Measurements from ENCODE around the gene RAB11FIP5. TPM values are rescaled to one million over a fixed set of nuclear protein-coding genes. Genes with fewer than 3 reads are reported as not detected.

RAB11FIP5 gene
- total and polyA plus RNA-seq, 2 donors (not counting 3 experiments of a cell fraction or from before 2014, with no cell fraction given), result 36.6 to 47.0 TPM

DNA sequence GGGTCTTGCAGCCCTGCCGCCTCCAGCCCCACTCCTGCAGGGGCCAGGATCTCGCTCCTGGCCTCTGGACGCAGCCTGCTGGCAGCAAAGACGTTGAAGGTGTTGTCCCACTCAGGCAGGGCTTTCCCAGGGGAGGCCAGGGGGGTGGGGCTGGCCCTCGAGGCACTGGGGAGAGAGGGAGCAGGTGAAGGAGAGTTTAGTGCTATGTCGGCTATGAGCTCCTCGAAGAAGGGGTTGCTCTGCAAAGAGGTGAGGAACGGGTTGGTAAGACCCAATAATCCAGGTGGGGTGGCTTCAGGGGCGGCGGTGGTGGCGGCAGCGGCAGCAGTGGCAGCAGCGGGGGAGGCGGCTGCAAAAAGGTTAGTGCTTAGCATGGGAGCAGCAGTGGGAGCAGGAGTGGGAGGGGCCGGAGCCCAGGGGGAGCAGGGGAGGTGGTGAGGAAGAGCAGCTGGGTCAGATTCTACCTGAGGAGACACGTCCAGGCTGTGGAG, 31.5 kb downstream of the RAB11FIP5 start:
- H3K4me1 ChIP-seq (ENCODE audit: control insufficient read depth, extremely low read depth, insufficient read depth, low read length), result peaks cover 20% of the 10 kb centered on the region
- H3K9ac ChIP-seq (replicated peaks; ENCODE audit: extremely low read depth, insufficient read depth, low read length), result no peak overlapping the region
- FAIRE-seq (no peak), DNase-seq (ENCODE audit: low read depth, low spot score) (no peak)
- ChIA-PET CTCF (no interaction called here), POLR2A (no interaction called here)
- H4K20me1 ChIP-seq (replicated peaks; ENCODE audit: control insufficient read depth, extremely low read depth, insufficient read depth, low read length), result no peaks in the 10 kb centered on the region
- peaks cover 3 to 17% of the 10 kb centered on the region in 2 experiments for H3K36me3 ChIP-seq (ENCODE audit: control insufficient read depth in 2 of 2, extremely low read depth in 1 of 2, insufficient read depth in 2 of 2, low read length in 2 of 2)
- no peak for TF ChIP-seq MYC (IDR thresholded peaks at IDR 0.05; ENCODE audit: low read depth, low read length)
- no peaks in the 10 kb centered on the region for H3K9me3 ChIP-seq (replicated peaks; ENCODE audit: control insufficient read depth, insufficient read depth, low read length)
- dilution Hi-C loops (cut with MboI; ENCODE audit: extremely low pct_ligation_motif_present, low sequenced_read_pairs), result no loop called here
- BruUV-seq (replicated peaks), result no TSS peak
- no peak overlapping the region for H3K27ac ChIP-seq (ENCODE audit: insufficient read depth, low read depth, low read length)
- H3K9me1 ChIP-seq (replicated peaks; ENCODE audit: control insufficient read depth, extremely low read depth, insufficient read depth, low read length), result no peaks in the 10 kb centered on the region
- H3K27me3 ChIP-seq (ENCODE audit: control insufficient read depth in 2 of 2, insufficient read depth in 2 of 2, low read length in 2 of 2), result no peaks in the 10 kb centered on the region
- peaks cover 41% of the 10 kb centered on the region for H3K79me2 ChIP-seq (ENCODE audit: control insufficient read depth, insufficient read depth, low read length)
- intact Hi-C loops (cut with micrococcal nuclease), result no loop called here
- H3K4me2 ChIP-seq (ENCODE audit: insufficient read depth, low read length), result no peak overlapping the region
- no peak overlapping the region for H3K4me3 ChIP-seq (replicated peaks in 1 of 3; ENCODE audit: insufficient read depth in 1 of 3, low read depth in 1 of 3, low read length in 3 of 3)
- H2AFZ ChIP-seq (ENCODE audit: low read depth, low read length), result no peak overlapping the region

DNA sequence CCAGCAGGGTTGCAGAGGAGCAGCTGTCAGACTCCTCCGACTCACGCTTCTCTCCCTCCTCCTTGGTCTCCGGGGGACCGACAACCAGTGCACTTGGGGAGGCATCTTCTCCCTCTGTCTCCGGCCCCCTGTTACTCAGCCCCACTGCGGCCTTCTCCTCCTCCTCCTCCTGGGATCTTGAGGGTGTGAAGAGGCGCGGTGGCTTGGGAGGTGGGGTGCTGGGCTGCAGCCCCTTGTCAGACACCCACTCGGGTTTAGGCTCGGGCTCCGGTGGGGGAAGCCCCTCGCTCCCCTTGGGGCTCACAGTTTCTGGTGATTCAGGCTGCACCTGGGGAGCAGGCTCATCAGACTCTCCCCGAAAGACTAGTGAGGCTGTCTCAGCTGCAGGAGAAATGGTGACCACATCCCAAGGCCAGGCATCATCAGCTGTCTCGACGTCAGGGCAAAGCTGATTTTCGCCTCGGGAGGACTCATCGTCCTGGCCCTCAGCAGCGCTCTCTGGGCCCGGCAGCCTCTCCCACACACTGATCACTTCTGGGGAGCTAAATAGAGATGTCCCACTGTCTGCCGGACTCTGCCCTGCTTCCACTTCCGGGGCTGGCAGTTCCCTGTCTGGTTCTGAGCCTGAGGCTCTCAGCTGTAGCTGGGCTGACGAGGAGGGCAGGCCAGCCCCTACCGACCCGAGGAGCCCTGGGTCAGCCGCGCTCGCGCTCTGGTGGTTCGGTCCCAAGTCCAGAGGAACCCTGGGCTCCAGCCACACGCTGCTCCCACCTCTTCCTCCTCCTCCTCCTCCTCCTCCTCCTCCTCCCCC, 32.2 kb downstream of the RAB11FIP5 start:
- Histone ChIP-seq H3K9me1 (replicated peaks; ENCODE audit: control insufficient read depth, extremely low read depth, insufficient read depth, low read length) (no peaks in the 10 kb centered on the region), H3K4me2 (ENCODE audit: insufficient read depth, low read length) (no peak overlapping the region), H3K4me3 (replicated peaks in 1 of 3; ENCODE audit: insufficient read depth in 1 of 3, low read depth in 1 of 3, low read length in 3 of 3) (no peak overlapping the region), H3K27ac (ENCODE audit: insufficient read depth, low read depth, low read length) (no peak overlapping the region), H3K9ac (replicated peaks; ENCODE audit: extremely low read depth, insufficient read depth, low read length) (no peak overlapping the region), H3K36me3 (ENCODE audit: control insufficient read depth in 2 of 2, extremely low read depth in 1 of 2, insufficient read depth in 2 of 2, low read length in 2 of 2) (peaks cover 3 to 21% of the 10 kb centered on the region in 2 experiments), H4K20me1 (replicated peaks; ENCODE audit: control insufficient read depth, extremely low read depth, insufficient read depth, low read length) (no peaks in the 10 kb centered on the region), H3K4me1 (ENCODE audit: control insufficient read depth, extremely low read depth, insufficient read depth, low read length) (peaks cover 20% of the 10 kb centered on the region), H3K79me2 (ENCODE audit: control insufficient read depth, insufficient read depth, low read length) (peaks cover 39% of the 10 kb centered on the region), H3K9me3 (replicated peaks; ENCODE audit: control insufficient read depth, insufficient read depth, low read length) (no peaks in the 10 kb centered on the region), H2AFZ (ENCODE audit: low read depth, low read length) (no peak overlapping the region), H3K27me3 (ENCODE audit: control insufficient read depth in 2 of 2, insufficient read depth in 2 of 2, low read length in 2 of 2) (no peaks in the 10 kb centered on the region)
- intact Hi-C loops (cut with micrococcal nuclease), result no loop called here
- DNase-seq (ENCODE audit: low read depth, low spot score), result no peak
- ChIA-PET POLR2A (no interaction called here), CTCF (interaction anchor here (1.8 kb wide), 1 partner anchor 76 kb away, joined by 5 read pairs; no protein-coding TSS in a partner anchor)
- BruUV-seq (replicated peaks), result no TSS peak
- no peak for TF ChIP-seq FOS (IDR thresholded peaks at IDR 0.05; ENCODE audit: borderline replicate concordance, insufficient read depth, low read length)
- no peak for TF ChIP-seq JUN (IDR thresholded peaks at IDR 0.05; ENCODE audit: borderline replicate concordance, insufficient read depth, insufficient read length, low read depth)
- no peak for TF ChIP-seq POLR2A (IDR thresholded peaks at IDR 0.05; ENCODE audit: low read depth, low read length)
- no peak for TF ChIP-seq GATA2 (IDR thresholded peaks at IDR 0.05; ENCODE audit: insufficient read depth, insufficient read length, low read depth, low read length)
- TF ChIP-seq, protein P1, sequence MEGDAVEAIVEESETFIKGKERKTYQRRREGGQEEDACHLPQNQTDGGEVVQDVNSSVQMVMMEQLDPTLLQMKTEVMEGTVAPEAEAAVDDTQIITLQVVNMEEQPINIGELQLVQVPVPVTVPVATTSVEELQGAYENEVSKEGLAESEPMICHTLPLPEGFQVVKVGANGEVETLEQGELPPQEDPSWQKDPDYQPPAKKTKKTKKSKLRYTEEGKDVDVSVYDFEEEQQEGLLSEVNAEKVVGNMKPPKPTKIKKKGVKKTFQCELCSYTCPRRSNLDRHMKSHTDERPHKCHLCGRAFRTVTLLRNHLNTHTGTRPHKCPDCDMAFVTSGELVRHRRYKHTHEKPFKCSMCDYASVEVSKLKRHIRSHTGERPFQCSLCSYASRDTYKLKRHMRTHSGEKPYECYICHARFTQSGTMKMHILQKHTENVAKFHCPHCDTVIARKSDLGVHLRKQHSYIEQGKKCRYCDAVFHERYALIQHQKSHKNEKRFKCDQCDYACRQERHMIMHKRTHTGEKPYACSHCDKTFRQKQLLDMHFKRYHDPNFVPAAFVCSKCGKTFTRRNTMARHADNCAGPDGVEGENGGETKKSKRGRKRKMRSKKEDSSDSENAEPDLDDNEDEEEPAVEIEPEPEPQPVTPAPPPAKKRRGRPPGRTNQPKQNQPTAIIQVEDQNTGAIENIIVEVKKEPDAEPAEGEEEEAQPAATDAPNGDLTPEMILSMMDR (IDR thresholded peaks at IDR 0.05; ENCODE audit: extremely low read depth in 1 of 2, insufficient read depth in 1 of 2, low read depth in 1 of 2, low read length in 2 of 2), result no peak
- dilution Hi-C loops (cut with MboI; ENCODE audit: extremely low pct_ligation_motif_present, low sequenced_read_pairs), result no loop called here
- FAIRE-seq, result no peak
